Fibroblast of skin of left quadriceps (primary cell): ENCODE data around the gene CDKN2D.
"Not testable (repeated sequence)": the region's sequence is repeated elsewhere in the genome, so short reads cannot be mapped to it uniquely, and the experiment has no call there.

ENCODE experiments used
- DNase-seq, 2 experiments: peaks; one replicate each; pipeline ENCODE4 v3.0.0-alpha.2; 2013; ENCODE audit warnings: low read depth in 2 of 2

The CDKN2D gene

GRCh38 chr19:10580979-10581631 is 12.3 kb upstream of the CDKN2D start:
- peak; percentile 68 to 71 for DNase-seq

- no peak for DNase-seq
Measured at GRCh38 chr19:10577951-10578350, 9.2 kb upstream of the CDKN2D start.

DNA sequence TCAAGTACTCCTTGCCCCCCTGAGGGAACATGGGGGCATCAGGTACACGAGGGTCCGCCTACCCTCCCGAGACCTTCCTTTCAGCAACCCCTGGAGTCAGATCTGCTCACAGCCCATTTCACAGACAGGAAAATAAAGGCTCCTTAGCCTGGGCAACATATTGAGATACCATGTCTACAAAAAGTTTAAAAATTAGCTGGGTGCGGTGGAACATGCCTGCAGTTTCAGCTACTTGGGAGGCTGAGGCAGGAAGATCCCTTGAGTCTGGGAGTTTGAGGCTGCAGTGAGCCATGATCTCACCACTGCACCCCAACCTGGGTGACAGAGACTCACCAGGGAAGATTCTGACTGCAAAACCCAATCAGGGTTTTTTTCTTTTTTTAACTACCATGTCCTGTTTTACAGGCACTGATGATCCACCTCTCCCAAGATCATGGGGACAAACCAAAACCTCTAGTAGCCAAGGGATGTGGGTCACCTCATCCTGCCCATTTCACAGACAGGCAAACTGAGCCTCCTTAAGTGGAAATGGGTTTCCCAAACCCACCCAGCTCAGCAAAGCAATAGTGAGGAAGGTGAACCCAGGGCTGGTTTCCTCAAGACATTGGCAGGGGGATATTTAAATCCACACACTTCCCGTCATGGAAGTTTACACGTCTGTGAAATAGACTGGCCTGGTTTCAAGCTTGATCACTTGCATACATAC is 6.4 kb upstream of the CDKN2D start:
- DNase-seq = no peak

GRCh38 chr19:10574462-10574861 is 5.7 kb upstream of the CDKN2D start:
- no peak for DNase-seq

DNA sequence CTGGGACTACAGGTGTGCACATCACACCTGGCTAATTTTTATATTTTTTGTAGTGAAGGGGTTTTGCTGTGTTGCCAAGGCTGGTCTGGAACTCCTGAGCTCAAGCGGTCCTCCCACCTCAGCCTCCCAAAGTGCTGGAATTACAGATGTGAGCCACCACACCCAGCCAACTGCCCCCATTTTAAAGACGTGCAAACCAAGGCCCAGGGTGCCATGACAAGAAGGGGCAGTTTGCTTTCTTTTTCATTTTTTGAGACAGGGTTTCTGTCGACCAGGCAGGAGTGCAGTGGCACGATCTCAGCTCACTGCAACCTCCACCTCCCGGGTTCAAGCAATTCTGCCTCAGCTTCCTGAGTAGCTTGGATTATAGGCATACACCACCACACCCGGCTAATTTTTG is 5.0 kb upstream of the CDKN2D start:
- not testable (repeated sequence) for DNase-seq

DNA sequence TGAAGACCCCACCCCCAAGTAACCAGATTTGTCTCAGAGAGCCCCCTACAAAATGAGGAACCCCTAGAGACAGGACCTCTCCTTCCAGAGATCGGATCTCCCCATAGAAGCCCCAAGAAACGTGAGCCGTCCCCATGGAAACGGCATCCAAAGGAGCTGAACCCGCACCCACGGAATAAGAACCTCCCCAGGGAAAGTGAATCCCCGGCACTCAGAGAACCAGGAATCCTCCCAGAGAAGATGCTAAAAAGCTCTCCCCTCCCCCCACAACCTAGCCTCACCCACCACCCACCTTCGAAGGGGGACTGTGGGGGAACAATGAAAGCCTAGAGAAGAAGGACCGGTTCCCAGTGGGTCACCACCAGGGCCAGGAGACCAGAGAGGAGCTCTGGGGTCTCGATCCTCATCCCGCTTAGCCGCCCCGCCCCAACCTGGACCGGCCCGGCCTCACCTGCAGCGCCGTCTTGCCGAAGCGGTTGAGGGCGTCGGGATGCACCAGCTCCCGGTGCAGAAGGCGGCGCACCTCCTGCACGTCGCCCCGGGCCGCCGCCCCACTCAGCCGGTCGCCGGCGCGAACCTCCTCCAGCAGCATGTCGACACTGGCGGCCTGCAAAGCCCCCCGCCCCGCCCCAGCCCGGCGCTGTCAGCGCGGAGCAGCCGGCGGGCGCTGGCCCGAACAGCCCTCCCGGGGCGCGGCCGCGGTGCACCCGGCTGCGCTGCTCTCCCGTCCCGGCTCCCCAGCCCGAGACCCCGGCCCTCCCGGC is 535 bp downstream of the CDKN2D start:
- DNase-seq = no peak

GRCh38 chr19:10567656-10568055 is 1.1 kb downstream of the CDKN2D start:
- DNase-seq = no peak

GRCh38 chr19:10566658-10567410 is 1.9 kb downstream of the CDKN2D start:
- DNase-seq = no peak

- DNase-seq = no peak
Measured at GRCh38 chr19:10566408-10566657, 2.4 kb downstream of the CDKN2D start.

GRCh38 chr19:10565567-10566407 is 3.0 kb downstream of the CDKN2D start, which contains the start of gene KRI1:
Gene KRI1, minus strand, starts transcription at chr19:10566010. Its CDS starts 11 bp downstream, at chr19:10565999.
- DNase-seq = peak; percentile 91 to 92

- no peak for DNase-seq
Measured at GRCh38 chr19:10565028-10565566, 3.7 kb downstream of the CDKN2D start.

DNA sequence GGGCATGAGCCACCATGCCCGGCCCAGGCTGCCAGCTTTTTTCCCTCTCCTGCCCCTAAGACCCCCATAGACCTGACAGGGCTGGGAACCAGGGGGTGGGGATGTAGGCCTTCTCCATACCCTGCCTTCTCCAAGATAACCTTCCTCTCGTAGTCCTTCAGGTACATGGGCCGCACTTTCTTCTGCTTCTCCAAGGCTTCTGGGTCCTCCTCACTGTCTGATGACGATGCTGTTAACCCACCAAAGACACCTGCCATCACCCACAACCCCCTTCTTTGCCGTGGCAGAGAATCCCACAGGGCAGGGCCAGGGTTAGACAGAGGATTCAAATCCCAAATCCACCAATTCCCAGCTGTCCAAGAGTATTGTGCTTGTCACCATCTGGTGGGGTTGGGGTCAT is 6.2 kb downstream of the CDKN2D start:
- DNase-seq = no peak

- DNase-seq = no peak
Measured at GRCh38 chr19:10560154-10560553, 8.6 kb downstream of the CDKN2D start.

DNA sequence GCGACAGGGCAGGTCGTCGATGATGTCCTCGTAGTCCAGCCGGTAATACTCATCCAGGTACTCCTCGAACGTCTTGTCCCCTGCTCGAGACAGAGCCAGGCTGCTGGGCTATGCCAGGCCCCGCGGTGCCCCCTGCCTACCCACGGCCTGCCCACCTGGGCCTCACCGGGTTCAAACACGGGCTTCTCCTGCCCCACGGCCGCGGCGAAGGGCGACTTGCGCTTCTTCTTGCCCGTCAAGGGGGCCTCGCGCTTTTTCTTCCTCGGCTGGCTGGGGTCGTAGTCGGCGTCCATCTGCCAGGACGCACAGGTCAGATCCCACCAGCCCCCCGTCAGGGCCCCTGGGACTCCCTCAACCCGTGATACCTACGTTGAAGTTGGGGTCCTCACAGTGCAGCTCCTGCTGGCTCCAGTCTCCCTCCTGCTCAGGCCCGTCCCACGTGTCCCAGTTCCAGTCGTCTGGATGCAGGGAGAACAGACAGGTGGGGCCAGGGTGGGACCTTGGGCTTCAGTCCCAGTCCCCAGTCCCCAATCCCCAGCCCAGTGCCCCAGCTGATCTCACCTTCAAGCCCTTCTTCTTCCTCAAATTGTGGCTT is 11.1 kb downstream of the CDKN2D start:
- DNase-seq = no peak

DNA sequence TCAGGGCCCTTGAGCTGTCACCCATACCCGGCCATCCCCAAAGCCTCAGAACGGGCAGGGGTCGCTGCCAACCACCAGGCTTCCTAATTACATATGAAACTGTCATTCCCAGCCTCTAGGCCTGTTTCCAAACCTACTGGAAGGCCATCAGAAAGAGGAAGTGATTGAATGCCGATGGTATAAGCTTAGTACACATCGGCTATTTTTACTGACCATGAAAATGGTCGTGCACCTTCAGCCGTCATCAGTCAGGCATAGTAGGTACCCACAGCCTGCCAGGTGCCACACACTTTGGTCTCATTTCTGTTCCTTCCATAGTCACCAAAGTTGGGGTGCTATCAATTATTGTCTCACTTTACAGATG is 13.2 kb downstream of the CDKN2D start:
- no peak for DNase-seq

- DNase-seq = no peak
Measured at GRCh38 chr19:10554760-10555609, 13.8 kb downstream of the CDKN2D start.

GRCh38 chr19:10553943-10554381 is 14.8 kb downstream of the CDKN2D start:
- DNase-seq = no peak

DNA sequence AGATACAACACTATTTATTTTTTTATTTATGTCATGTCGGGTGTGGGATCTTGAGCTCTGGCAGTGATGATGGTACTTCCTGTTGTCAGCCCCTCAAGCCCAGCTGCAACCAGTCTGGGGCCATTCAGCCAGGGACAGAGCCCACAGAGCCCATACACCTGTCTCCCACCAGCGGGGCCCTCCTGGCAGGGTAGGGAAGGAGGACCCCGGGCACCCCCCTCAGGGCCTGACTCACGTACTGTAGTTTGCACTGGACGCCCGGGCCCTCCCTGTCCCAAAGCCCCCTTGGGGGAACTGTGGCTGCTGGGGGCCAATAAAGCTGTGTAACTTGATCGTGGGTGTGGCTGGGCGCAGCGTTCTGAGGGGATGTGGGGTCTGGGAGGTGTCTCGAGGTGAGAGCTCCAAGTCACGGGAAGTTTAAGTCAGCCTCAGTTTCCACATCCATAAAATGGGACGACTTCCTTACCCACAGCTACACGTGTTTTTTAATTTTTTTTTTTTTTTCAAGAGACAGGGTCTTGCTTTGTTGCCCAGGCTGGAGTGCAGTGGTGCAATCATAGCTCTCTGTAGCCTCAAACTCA is 15.6 kb downstream of the CDKN2D start:
- DNase-seq = no peak

- DNase-seq = no peak
Measured at GRCh38 chr19:10552510-10553053, 16.2 kb downstream of the CDKN2D start.
